SKM-1 treated with dmso at 0.1 percent for 144 hours (cell line): ENCODE measurements around the gene MICU1.
"Not testable (repeated sequence)": the region's sequence is repeated elsewhere in the genome, so short reads cannot be mapped to it uniquely, and the experiment has no call there.

Experiments used
- DNase-seq: peaks from one replicate; lab custom pipeline; 2025; ENCODE audit not compliant: unreplicated experiment; lab: John Stamatoyannopoulos, UW

Gene MICU1

DNA sequence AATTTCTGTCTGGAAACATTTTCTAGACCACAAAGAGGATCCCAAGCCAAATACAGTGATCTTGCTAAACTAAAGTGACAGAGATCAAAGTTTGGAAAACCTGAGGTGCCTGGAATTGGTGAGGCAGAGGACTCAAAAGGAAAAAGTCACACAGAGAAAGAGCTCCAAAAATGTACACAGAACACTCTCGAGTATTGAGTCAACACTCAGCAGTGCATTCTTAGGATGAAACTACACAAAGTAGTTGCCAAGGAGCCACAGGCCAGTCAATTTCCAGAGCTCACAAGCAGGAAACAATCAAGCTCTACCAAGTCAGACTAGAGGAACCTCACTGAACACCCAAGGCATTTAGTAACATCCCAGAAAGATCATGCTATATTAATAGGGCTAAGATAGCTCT is 61.3 kb downstream of the MICU1 start:
- DNase-seq: no peak

- peak; percentile 14 for DNase-seq
These were observed 62.4 kb downstream of the MICU1 start for GRCh38 chr10:72563327-72563932.

GRCh38 chr10:72561745-72562166 is 64.1 kb downstream of the MICU1 start:
- no peak for DNase-seq

DNA sequence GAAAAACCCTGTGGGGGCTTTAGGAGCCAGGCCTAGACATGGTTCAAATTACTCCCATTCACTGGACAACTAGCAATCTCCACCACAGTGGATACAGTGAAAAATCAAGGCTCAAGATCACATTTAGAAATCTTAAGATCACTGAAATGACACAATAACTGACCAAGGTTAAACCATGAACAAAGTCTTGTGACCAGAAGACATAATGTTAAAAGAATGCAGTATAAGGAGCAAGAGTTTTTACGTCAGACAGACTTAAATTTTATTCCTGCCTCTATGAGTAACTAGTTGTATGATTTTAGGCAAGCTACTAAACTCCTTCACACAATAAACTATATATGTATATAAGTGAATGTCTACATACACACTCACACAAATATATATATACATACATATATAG is 68.5 kb downstream of the MICU1 start:
- DNase-seq: no peak

DNA sequence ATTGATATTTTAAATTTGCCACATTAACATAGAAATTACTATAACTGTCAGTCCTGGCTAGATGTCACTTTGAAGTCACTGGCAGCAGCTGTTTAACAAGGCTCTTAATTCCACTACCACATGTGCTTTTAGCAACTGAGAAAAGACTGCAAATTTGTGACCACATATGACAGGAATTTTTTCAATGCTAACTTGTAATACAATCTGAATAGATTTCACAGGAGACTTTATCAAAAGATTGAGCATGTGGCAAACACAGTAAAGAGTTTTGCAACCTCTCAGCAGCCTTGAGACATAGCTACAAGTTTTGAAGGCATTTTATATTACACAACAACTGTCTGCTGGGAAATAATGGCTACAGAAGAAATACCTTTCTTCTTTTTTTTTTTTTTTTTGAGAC is 73.0 kb downstream of the MICU1 start:
- peak; percentile 71 for DNase-seq

- no peak for DNase-seq
These were observed 75.6 kb downstream of the MICU1 start for GRCh38 chr10:72550239-72550638.

GRCh38 chr10:72545546-72545945 is 80.3 kb downstream of the MICU1 start:
- no peak for DNase-seq

GRCh38 chr10:72543855-72544254 is 82.0 kb downstream of the MICU1 start:
- not testable (repeated sequence) for DNase-seq

DNA sequence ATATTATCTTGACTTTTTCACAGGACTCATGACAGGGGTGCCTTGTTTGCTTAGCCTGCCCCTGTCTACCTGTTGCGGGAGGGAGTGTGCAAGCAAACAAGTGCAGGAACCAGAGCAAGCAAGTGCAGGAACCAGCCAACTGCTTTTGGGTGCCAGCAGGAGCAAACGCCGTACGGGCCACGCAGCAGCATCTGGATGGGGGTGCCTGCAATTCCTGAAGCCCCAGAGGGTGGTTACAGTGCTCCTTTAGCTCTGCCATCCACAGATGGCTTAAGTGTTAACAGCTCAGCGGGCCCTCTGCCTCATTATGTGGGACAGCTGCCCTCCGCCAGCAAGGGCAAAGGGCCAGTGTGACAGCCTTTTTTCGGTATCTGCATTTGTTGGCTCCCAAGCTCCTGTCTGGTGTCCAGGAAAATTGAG is 83.5 kb downstream of the MICU1 start:
- DNase-seq: no peak

- no peak for DNase-seq
These were observed 84.5 kb downstream of the MICU1 start for GRCh38 chr10:72541337-72541736.

DNA sequence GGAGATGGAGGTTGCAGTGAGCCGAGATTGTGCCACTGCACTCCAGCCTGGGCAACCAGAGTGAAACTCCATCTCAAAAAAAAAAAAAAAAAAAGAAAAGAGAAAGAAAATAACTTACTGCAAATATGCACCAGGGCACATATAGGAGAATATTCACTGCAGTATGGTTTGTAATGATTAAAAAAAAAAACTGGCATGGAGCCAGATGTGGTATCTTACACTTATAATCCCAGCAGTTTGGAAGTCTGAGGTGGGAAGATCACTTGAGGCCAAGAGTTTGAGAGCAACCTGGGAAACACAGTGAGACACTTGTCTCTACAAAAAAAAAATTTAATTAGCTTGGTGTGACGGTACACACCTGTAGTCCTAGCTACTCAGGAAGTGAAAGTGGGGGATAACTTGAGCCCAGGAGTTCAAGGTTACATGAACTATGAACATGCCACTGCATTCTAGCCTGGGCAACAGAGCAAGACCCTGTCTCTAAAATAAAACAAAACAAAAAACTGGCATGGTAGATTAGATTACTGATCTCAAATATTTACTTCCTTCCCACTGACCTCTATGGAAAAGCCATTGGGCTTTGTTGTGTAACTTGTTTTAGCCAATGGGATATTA is 85.6 kb downstream of the MICU1 start:
- no peak for DNase-seq

GRCh38 chr10:72539137-72539536 is 86.7 kb downstream of the MICU1 start:
- no peak for DNase-seq

DNA sequence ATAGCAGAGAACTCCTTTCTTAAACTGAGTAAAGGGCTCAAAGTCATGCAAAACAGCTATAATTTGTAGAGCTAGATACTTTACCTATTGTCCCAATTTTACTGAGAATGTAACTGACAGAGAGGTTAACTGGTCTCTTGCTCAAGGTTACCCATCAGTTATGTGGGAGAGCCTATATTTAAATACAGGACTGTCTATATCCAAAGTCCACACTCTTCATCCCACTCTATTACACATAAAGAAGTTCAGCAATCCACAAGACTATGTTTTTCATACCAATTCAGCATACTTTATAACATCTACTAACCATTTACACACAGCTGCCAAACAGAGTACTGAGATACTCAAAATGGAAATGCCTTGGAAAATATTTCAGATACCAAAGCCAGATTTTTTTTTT is 100.2 kb downstream of the MICU1 start:
- no peak for DNase-seq

GRCh38 chr10:72525277-72525676 is 100.6 kb downstream of the MICU1 start:
- no peak for DNase-seq

- DNase-seq: no peak
These were observed 101.4 kb downstream of the MICU1 start for GRCh38 chr10:72524489-72524888.

DNA sequence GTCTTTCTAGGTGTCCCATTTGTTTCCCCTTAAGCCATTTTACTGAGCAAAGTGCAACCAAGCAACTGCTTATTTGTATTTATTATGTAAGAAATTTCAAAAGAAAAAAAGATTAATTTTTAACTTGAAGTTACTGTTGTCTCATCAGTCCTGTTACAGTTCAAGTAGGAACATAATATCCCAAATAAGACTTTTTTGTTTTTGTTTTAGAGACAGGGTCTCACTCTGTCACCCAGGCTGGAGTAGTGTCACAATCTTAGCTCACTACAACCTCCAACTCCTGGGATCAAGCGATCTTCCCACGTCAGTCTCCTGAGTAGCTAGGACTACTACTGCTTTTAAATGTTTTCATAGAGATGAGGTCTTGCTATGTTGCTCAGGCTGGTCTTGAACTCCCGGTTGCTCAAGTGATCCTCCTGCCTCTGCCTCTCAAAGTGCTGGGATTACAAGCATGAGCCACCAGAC is 101.9 kb downstream of the MICU1 start:
- no peak for DNase-seq

- no peak for DNase-seq
These were observed 102.8 kb downstream of the MICU1 start for GRCh38 chr10:72523062-72523461.

DNA sequence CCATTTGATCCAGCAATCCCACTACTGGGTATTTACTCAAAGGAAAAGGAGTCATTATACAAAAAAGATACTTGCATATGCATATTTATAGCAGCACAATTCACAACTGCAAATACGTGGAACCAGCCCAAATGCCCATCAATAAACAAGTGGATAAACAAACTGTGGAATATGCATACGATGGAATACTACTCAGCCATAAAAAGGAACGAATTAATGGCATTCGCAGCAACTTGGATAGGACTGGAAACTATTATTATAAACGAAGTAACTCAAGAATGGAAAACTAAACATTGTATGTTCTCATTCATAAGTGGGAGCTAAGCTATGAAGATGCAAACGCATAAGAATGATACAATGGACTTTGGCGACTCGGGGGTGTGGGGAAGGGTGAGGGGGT is 108.6 kb downstream of the MICU1 start:
- no peak for DNase-seq

- DNase-seq: no peak
These were observed 110.4 kb downstream of the MICU1 start for GRCh38 chr10:72515455-72515854.

DNA sequence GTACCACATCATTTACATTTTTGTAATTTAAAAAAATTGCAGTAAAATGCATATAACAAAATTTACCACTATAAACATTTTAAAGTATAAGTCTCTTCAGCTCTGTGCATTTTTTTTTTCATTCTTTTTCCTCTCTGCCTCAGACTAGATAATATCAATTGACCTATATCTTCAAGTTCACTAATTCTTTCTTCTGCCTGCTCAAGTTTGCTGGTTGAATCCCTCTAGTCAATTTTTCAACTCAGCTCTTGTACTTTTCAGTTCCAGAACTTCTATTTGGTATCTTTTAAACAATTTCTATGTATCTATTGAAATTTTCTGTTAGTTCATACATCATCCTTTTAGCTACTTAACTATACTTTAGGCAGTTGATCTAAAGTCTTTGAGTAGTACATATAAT is 112.0 kb downstream of the MICU1 start:
- DNase-seq: no peak

DNA sequence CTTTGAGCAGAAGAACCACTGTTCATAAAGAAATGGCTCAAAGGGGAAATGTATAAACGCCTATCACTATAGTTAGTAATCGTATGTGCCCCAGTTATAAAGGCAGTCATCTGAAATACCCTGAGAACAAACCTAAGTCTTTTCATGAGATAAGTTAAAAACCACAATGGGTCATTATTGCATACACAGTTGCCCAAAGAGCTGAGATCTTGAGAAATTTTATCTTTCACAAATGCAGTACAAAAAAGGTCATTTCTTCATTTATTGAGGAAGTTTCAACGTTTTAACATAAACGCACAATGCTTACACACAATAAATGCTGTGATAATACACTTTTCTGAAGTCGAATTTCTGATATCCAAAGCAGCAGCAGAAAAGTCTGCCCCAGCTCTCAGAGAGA is 114.4 kb downstream of the MICU1 start:
- peak; percentile 93 for DNase-seq

DNA sequence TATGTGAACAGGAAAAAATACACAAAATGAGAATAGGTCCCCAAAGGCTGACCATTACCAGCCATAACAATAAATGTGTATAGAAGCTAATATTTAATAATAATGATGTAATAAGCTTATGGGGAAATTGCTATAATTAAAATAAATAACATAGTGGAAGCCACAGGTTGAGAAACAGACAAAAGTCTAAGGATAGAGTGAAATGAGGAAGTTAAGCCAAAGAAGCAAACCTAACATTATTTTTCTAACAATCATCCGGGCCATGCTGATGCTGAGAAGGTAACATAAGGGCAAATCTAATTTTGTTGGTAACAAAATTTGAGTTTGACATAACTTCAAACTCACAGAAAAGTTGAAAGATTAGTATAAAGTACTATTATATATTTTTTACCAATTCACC is 115.9 kb downstream of the MICU1 start:
- peak; percentile 80 for DNase-seq

- DNase-seq: peak; percentile 77
These were observed 116.6 kb downstream of the MICU1 start for GRCh38 chr10:72509206-72509799.
